GM08714 (cell line): ENCODE data around the gene ANKS1B.
A peak's percentile ranks its signal among the peaks of the same experiment; 100 is the strongest.

ENCODE experiments used
- H3K4me3 ChIP-seq: fragments of 200-500 bp; sonication (Bioruptor generic); 2 replicates; pipeline ENCODE4 v1.5.1; 2014; ENCODE audit warnings: mild to moderate bottlenecking, low read length, inconsistent platforms
- ZNF274 ChIP-seq: IDR thresholded peaks from 2 replicates; pipeline ENCODE4 v1.6.1; 2012; ENCODE audit warnings: mild to moderate bottlenecking, low read depth, low read length

Gene ANKS1B

DNA sequence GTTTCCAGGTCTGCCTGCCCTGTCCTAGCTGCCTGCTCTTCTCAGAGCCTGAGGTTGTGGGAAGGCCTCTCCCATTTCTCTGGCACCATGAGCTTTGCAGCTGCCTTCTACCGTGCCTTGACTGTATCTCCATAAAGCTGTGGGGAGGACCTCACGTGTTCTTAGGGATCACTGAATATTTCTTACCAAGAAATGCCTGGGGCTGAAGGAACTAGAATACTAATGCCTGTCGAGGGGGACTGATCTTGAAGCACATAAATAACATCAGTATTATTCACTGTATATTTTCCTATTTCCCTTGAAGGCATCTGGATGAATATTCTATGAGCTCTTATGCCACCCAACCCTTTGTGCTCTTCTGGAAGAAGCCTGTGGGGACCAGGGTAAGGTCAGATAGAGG is 1236.3 kb downstream of the ANKS1B start:
- TF ChIP-seq ZNF274: no peak
- no peak overlapping the region for H3K4me3 ChIP-seq

DNA sequence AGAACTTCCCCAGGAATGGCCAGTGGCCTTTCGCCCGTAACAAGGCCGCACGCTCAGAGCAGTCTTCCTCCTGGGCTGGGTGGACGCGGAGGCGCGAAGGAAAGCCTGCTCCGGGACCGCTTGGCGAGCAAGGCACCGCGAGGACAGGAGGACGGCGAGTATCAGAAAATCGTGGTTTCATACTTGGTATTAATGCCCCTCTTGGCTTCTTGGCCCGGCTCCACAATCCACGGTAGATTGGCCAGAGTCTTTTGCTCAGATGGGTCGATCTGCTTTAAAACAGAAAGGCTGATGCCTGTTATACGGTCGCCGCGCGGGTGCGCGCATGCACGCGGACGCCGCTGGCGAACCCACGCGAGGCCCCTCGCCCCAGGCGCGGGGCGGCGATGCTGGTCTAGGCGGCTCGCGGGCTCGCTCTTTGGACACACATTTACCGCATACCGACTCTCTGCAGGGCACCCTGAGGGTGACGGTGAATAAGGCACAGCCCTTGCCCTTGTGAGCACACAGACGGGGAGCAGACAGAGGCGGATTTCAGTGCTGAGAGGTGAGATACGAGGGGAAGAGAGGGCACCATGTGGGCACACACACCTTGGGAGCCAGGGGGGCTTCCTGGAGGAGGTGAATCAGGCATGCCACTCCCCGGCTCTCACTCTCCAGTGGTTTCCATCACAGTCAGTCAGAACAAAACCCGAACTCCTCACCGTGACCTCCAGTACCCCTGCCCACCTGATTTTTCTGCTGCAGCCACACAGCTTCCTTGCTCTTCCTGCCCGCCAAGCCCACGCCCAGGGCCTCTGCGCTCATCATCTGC is 1239.0 kb downstream of the ANKS1B start:
- no peak for TF ChIP-seq ZNF274
- H3K4me3 ChIP-seq: peak overlapping the region; percentile 36; the same call in 1 of the 2 replicates

DNA sequence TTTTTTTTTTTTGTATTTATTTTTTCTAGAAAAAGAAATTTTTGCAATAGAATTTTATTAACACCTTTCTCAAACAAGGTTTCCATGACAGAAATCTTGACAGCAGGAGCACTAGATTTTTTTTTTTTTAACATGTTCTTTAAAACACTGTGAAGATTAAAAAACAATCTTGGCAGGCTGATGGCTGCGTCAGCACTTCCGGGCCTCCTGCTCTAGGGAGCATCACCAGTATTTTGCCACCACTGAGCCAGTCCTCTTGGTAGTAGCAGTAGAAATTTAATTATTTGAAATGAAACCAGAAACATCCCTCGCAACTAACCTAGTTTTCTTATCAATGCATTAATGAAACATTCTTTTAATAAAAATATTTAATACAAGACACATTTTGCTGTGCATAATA is 1240.1 kb downstream of the ANKS1B start:
- TF ChIP-seq ZNF274: no peak
- H3K4me3 ChIP-seq: no peak overlapping the region

DNA sequence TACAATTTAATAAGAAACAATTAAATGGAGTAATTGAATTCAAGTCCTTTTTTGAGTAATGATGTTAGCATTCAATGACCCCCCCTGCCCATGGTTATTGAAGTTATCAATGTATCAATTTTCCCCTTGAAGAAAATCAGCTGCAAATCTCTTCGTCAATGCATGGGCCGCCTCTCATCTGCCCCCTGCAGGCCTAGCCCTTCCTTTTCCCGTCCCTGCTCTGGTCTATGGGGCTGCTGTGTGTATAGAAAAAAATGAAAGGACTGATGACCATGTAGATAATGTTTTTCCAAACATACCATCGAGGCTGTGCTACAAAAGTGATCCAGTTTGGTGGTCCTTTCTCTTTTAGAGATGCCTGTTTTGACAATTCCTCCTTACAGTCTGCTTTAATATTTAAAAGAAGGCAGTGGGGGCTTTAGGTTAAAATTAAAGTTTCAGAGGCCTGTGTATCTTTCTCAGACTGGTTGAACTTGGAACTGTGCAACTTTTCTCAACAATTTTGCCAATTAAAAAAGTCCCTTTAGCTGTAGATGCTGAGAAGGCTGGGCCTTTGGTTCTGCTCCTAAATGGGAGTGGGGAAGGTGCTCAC is 1241.3 kb downstream of the ANKS1B start:
- TF ChIP-seq ZNF274: no peak
- no peak overlapping the region for H3K4me3 ChIP-seq

DNA sequence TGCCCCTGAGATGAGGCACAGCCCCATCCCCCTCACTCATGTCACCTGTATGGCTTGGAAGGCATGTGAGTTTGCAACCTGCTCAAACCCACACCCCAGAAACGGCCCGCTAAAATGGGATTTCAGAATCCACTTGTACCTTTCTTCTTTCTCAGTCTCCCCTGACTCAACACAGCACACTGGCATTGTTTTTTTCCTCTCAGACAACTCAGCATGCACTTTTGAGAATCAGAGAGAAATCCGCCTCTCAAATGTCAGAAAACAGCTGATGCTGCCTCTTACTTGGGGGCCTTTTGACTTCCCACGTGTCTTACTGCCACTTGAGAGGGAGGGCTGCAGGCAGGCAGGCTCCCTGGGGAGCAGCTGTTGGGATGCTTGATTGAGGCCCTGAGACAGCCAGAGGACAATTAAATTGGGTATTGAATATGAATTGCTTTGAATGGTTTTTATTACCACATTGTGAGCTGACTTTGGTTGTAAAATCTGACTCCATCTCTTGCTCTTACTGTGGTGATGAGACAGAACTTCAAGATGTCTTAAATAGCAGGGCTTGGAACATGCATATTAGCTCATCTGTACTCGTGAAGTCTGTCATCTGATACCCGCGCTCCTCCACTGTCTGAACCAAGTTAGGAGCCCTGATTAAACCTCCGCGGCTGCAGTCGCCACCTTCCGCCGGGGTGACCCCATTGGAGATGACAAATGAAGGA is 1243.0 kb downstream of the ANKS1B start:
- no peak overlapping the region for H3K4me3 ChIP-seq
- TF ChIP-seq ZNF274: no peak

DNA sequence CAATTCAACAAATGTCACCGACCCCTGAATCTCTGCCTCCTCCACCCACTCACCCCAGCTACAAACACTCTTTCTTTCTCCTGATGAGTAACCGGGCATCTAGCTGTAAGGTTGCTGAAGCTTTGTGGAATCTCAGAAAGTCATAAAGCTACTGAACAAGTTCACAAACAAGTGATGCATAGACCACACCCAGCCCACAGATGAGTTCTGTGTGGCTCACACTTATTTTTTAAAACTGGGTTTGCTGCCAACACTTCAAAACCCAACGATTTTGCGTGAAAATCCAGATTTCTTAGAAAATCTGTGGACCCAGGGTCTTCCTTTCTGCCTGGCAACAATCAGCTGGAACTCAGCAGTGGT is 1243.6 kb downstream of the ANKS1B start:
- no peak for TF ChIP-seq ZNF274
- H3K4me3 ChIP-seq: no peak overlapping the region

DNA sequence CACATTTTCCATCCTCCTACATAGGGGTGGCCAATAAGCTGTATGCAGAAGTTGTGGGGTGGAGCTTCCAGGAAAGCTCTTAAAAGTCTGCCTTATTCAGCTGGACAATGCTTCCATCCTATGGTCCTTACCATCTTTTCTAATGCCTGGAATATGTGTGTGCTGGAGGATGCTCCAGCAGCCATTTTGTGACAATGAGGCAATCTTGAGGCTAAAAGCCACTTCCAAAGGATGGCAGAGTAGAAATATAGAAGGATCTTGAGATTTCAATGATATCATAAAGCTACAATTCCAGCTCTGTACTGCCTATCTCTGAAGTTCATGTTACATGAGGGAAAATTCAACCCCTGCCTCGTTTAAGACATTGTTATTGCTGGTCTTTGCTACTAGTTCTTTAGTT is 1244.0 kb downstream of the ANKS1B start:
- no peak for TF ChIP-seq ZNF274
- H3K4me3 ChIP-seq: no peak overlapping the region

DNA sequence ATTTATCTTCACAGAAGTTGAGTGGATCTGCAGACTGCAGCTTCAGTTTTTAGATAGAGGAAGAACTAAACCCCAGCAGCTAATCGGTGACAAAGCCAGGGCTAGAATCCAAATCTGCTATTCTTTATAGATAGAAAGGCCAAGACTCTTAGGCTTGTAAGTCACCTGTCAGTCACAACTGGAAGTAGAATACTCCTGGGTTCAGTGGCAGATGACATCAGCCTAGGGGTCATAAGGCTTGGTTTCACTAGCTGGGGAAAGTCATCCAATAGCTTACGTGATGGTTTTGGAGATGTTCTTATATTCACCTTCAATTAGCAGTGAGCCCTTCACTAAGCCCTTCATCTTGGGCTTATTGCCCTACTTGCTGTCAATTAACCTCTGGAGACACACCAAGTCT is 1246.2 kb downstream of the ANKS1B start:
- no peak for TF ChIP-seq ZNF274
- no peak overlapping the region for H3K4me3 ChIP-seq

DNA sequence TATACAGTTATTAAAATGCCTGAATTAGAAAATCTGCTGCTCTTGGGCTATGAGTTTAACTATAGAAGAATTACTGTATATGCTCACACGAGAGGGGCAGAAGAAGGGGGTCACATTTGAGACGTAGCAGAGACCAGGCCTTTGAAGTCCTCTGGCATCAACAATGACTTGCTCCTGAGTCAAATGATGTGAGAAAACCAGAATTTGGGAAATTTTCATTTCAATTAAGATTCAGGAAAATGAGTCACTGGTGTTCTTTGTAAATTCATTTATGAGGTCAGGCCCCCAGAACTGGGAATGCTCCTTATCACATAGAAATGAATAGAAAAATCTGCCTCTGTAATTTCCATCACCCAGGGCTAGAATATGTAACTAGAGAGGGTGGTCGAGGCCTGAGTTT is 1246.7 kb downstream of the ANKS1B start:
- no peak for TF ChIP-seq ZNF274
- H3K4me3 ChIP-seq: no peak overlapping the region

DNA sequence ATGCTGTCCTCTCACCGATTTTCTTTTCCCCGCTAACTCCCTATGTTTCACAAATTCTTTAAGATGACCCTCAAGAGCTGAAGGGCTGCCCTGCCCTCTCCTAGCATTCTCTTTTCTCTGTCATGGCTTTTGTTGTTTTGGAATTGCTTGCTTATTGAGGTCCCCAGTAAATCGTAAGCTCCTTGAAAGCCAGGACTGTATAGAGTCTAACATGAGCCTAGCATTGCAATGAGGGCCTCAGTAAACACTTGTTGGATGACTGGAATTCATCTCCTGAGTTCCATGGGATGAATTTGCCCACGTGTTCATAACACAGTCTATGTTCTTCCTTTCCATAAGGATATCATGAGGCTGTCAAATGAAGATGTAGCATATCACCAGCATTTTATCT is 1247.4 kb downstream of the ANKS1B start:
- TF ChIP-seq ZNF274: no peak
- no peak overlapping the region for H3K4me3 ChIP-seq

DNA sequence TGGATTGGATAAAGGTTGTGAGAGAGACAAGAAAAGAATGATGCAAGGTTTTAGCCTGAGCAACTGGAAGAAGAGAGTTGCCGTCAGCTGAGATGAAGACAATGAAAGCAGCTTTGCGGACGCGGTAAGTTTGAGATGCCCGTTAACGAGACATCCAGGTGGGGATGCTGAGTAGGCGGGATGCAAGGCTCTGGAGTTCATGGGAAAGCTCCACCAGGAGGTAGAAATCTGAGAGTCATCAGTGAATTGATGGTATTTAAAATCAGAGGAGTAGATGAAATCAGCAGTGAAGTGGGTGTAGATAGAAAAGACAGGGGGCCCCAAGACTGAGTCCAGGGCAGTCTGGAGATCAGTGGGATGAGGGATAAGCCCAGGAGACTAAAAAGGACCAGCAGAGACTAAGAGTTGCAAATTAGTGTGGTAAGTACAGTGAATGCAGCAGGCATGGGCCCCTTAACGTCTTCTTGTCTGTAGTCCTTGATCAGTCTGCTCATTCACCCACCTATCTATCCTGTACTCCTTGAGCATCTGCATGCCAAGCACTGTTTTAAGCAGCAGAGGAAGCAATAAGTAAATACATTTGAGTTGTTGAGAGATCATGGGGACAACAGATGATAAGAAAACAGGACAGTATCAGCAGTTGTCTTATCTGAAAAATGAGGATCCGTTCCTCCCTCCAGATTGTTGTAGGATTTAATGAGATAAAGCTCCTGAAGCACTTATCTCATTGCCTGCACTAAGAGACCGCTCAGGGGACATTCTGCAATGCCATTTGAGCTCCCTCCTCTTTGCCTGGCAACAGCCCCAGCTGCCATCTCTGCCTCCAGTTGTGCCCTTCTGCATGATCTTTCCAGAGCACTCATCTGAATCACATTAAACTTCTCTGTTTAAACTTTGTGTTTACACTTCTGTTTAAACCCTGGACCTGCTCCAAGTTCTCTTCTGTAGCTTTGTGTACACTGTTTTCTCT is 1248.1 kb downstream of the ANKS1B start:
- no peak for TF ChIP-seq ZNF274
- H3K4me3 ChIP-seq: no peak overlapping the region

DNA sequence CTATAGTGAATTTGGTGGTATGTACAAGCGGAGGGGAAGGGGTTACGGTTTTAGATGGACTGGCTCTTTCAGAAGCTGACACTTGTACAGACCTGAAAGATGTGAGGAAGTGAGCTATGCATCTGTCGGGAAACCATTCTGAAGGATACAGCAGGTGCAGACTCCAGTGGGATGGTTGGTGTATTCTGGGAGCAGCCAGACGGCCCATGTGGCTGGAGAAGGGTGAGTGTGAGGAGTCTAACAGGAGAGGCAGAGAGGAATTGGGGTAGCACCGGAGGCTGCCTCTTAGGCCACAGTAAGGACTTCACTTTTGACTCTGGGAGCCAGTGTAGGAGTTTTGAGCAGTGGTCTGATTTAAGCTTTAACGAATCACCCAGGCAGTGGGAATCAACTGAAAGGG is 1248.9 kb downstream of the ANKS1B start:
- no peak for TF ChIP-seq ZNF274
- no peak overlapping the region for H3K4me3 ChIP-seq

DNA sequence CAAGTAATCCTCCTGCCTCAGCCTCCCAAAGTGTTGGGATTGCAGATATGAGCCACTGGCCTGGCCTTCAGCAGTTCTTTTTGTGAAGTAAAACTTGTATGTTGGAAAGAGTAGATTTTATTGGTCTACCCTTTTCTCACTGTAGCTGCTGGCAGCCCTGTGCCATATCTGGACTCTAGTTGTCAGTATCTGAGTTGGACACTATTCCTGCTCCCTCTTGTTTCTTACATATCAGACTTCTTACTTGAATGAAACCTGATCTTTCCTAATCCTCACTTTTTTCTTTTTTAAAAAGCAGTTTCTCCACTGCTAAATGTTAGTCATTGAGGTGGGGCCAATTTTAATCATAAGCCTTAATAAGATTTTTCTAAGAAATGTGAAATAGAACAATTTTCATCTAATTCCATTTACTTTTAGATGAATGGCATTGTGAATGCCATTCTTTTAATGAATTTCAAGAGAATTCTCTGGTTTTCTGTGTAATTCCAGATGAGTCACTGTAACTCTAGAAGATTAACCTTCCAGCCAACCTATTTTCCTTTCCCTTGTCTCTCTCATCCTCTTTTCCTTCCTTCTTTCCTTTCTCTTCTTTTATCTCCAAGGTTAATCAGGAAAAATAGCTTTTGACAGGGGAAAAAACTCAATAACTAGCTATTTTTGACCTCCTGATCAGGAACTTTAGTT is 1250.9 kb downstream of the ANKS1B start:
- no peak for TF ChIP-seq ZNF274
- H3K4me3 ChIP-seq: no peak overlapping the region
